OCI-LY7 (cell line): ENCODE measurements around the gene CRACDL.

Experiments used
- CTCF ChIP-seq: fragments of 200-600 bp; sonication (generic); conservative IDR thresholded peaks from 2 replicates; pipeline ENCODE4 v1.5.1; 2014; ENCODE audit warnings: mild to moderate bottlenecking, antibody characterized with exemption, low read length, moderate library complexity, mixed read lengths
- EZH2phosphoT487 ChIP-seq: fragments of 200-600 bp; sonication (generic); IDR thresholded peaks from 2 replicates; pipeline ENCODE4 v1.6.1; 2018; ENCODE audit warnings: low read depth, borderline replicate concordance, mild to moderate bottlenecking, mixed run types, antibody characterized with exemption, low read length, moderate library complexity, mixed read lengths

- TF ChIP-seq CTCF (no peak), EZH2phosphoT487 (no peak)
These were observed 68.3 kb downstream of the CRACDL start for GRCh38 chr2:98867539-98868309.
